Measurements from ENCODE around the gene CARD10. TPM values are rescaled to one million over a fixed set of nuclear protein-coding genes. Genes with fewer than 3 reads are reported as not detected.
A peak's percentile ranks its signal among the peaks of the same experiment; 100 is the strongest.
"Not testable (repeated sequence)": the region's sequence is repeated elsewhere in the genome, so short reads cannot be mapped to it uniquely, and the experiment has no call there.

Gene CARD10
- total and polyA plus RNA-seq, 8 donors: 10.3 to 19.7 (median 15.4) TPM

GRCh38 chr22:37555029-37555428 is 35.8 kb upstream of the CARD10 start:
- DNase-seq (no peak), ATAC-seq (no peak)
- H3K36me3 ChIP-seq: no peaks in the 10 kb centered on the region
- intact Hi-C loops (cut with DNase I): no loop called here
- H3K27ac ChIP-seq: no peak overlapping the region
- peaks cover 7 to 47% of the 10 kb centered on the region in 2 donors for H3K4me1 ChIP-seq
- no peaks in the 10 kb centered on the region for H3K9me3 ChIP-seq
- TF ChIP-seq, protein P1, sequence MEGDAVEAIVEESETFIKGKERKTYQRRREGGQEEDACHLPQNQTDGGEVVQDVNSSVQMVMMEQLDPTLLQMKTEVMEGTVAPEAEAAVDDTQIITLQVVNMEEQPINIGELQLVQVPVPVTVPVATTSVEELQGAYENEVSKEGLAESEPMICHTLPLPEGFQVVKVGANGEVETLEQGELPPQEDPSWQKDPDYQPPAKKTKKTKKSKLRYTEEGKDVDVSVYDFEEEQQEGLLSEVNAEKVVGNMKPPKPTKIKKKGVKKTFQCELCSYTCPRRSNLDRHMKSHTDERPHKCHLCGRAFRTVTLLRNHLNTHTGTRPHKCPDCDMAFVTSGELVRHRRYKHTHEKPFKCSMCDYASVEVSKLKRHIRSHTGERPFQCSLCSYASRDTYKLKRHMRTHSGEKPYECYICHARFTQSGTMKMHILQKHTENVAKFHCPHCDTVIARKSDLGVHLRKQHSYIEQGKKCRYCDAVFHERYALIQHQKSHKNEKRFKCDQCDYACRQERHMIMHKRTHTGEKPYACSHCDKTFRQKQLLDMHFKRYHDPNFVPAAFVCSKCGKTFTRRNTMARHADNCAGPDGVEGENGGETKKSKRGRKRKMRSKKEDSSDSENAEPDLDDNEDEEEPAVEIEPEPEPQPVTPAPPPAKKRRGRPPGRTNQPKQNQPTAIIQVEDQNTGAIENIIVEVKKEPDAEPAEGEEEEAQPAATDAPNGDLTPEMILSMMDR (IDR thresholded peaks at IDR 0.05): no peak
- peaks cover 0 to 39% of the 10 kb centered on the region in 2 donors for H3K27me3 ChIP-seq
- H3K4me3 ChIP-seq: no peak overlapping the region

DNA sequence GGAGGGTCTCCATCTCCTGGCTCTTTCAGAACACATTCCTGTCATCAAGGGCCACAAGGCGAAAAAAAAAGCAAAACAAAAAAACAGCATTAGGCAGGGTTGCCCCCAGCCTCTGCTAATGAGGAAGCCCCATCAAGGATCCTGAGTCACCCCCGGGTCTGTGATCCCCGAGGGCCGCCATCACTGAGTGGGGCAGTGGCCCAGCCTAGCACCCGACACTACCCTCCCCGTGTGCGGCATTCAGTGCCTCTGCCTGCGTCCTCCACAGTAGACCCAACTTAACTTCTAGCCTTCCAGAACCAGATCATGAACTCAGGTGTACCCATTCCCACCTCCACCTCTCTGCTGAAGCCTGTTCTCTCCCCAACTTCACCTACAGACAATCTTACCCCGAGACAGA is 34.5 kb upstream of the CARD10 start:
- H3K27ac ChIP-seq: no peak overlapping the region
- peaks cover 0 to 26% of the 10 kb centered on the region in 2 donors for H3K27me3 ChIP-seq
- TF ChIP-seq, protein P1 (IDR thresholded peaks at IDR 0.05): no peak

DNA sequence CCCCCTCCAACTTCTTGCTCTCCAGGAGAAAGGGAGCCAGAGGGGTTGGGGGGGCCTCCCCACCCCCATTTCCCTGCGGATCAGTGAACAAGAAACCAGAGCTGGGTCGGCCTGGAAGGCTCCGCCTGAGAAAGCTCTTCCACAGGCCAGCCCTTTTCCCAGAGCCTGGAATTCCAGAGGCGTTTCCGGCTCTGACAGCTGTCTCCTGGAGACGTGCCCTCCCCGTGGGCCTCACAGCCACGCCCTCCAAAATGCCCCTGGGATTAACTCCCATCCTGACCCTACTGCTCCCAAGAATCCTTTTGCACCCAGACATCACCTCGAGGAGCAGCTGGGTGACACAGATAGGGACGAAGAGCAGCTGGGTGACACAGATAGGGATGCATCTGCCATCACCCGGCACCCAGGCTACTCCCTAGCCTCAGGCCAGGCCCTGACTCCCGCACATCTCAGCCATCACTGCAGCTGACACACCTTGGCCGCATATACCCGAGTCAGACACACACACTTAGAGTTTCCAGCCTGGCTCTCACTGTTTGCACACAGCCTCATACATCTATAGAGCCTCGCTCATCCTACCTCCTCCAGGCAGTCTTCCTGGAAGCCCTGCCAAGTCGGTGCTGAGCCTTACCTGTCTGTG is 33.4 kb upstream of the CARD10 start:
- ATAC-seq (no peak), DNase-seq (peak in 2 of 4 donors; percentile 75 to 90)
- TF ChIP-seq, protein P1 (IDR thresholded peaks at IDR 0.05): no peak
- peak overlapping the region; percentile 57 to 59 for H3K27ac ChIP-seq
- H3K4me1 ChIP-seq: peaks cover 8 to 46% of the 10 kb centered on the region in 2 donors
- peaks cover 0 to 15% of the 10 kb centered on the region in 2 donors for H3K27me3 ChIP-seq
- H3K4me3 ChIP-seq: no peak overlapping the region
- intact Hi-C loops (cut with DNase I): no loop called here
- H3K36me3 ChIP-seq: no peaks in the 10 kb centered on the region
- H3K9me3 ChIP-seq: no peaks in the 10 kb centered on the region

More for the DNA sequence above, 34.5 kb upstream of the CARD10 start:
- ATAC-seq (no peak), DNase-seq (no peak)
- Histone ChIP-seq H3K4me1 (peaks cover 8 to 44% of the 10 kb centered on the region in 2 donors), H3K9me3 (no peaks in the 10 kb centered on the region), H3K4me3 (no peak overlapping the region), H3K36me3 (no peaks in the 10 kb centered on the region)
- intact Hi-C loops (cut with DNase I): no loop called here

GRCh38 chr22:37551981-37552380 is 32.8 kb upstream of the CARD10 start:
- no peak for ATAC-seq
- TF ChIP-seq, protein P1 (IDR thresholded peaks at IDR 0.05): no peak
- H3K4me3 ChIP-seq: no peak overlapping the region
- H3K36me3 ChIP-seq: no peaks in the 10 kb centered on the region
- peaks cover 0 to 8% of the 10 kb centered on the region in 2 donors for H3K27me3 ChIP-seq
- intact Hi-C loops (cut with DNase I): no loop called here
- DNase-seq: peak in 1 of 4 donors; percentile 56
- no peaks in the 10 kb centered on the region for H3K9me3 ChIP-seq
- H3K4me1 ChIP-seq: peaks cover 15 to 46% of the 10 kb centered on the region in 2 donors
- peak overlapping the region; percentile 57 to 59 for H3K27ac ChIP-seq

- DNase-seq: peak in 1 of 4 donors; percentile 25
- H3K4me3 ChIP-seq; ATAC-seq; intact Hi-C loops (cut with DNase I); H3K27ac ChIP-seq; H3K36me3 ChIP-seq; H3K9me3 ChIP-seq; H3K27me3 ChIP-seq: not testable (repeated sequence)
- H3K4me1 ChIP-seq: peaks cover 24 to 53% of the 10 kb centered on the region in 2 donors
Observed at GRCh38 chr22:37550921-37551320, 31.7 kb upstream of the CARD10 start.

DNA sequence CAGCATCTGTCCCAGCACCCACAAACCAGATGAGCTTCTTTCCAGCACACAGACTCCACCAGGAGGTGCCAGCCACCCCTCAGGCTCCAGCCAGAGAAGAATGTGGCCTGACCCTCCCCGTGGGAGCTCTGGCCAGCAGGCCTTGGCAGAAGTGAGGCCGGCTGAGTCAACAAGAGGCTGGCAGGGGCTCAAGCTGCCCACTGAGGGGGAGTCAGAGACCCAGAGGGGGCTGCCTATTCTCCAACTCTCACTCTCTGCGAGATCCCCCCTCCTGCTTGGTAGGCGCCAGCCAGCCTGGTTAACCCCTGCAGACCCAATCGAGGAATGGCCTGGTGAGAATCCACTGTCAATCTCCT is 30.5 kb upstream of the CARD10 start:
- Histone ChIP-seq H3K27ac (peak overlapping the region in 1 of 2 donors; percentile 4), H3K4me1 (peaks cover 31 to 66% of the 10 kb centered on the region in 2 donors), H3K9me3 (no peaks in the 10 kb centered on the region), H3K27me3 (peaks cover 0 to 9% of the 10 kb centered on the region in 2 donors), H3K36me3 (no peaks in the 10 kb centered on the region), H3K4me3 (no peak overlapping the region)
- peak in 2 of 4 donors; percentile 63 to 69 for DNase-seq
- TF ChIP-seq, protein P1 (IDR thresholded peaks at IDR 0.05): no peak
- intact Hi-C loops (cut with DNase I): no loop called here
- peak; percentile 19 for ATAC-seq
